KMS-11 (cell line): ENCODE data around the gene RBFOX2.
"Not testable (repeated sequence)": the region's sequence is repeated elsewhere in the genome, so short reads cannot be mapped to it uniquely, and the experiment has no call there.

Experiments
- H2AFZ ChIP-seq: fragments of 200-600 bp; sonication (generic); 2 replicates; pipeline ENCODE4 v1.6.1; 2016; ENCODE audit warnings: antibody characterized with exemption, mixed run types, low read depth
- H3K27ac ChIP-seq: fragments of 200-600 bp; sonication (generic); 2 replicates; pipeline ENCODE4 v1.6.1; 2016; ENCODE audit warnings: mild to moderate bottlenecking, mixed run types
- H3K27me3 ChIP-seq: fragments of 200-600 bp; sonication (generic); 2 replicates; pipeline ENCODE4 v1.6.1; 2017; ENCODE audit warnings: mild to moderate bottlenecking, low read depth, mixed run types, moderate library complexity; ENCODE audit not compliant: insufficient read depth
- H3K36me3 ChIP-seq: fragments of 200-600 bp; sonication (generic); 2 replicates; pipeline ENCODE4 v1.6.1; 2017; ENCODE audit warnings: mild to moderate bottlenecking, mixed run types; ENCODE audit not compliant: insufficient read depth
- H3K4me1 ChIP-seq: fragments of 200-600 bp; sonication (generic); 2 replicates; pipeline ENCODE4 v1.6.1; 2016; ENCODE audit warnings: mild to moderate bottlenecking, low read depth, mixed run types; ENCODE audit not compliant: poor library complexity, severe bottlenecking
- H3K4me2 ChIP-seq: fragments of 200-600 bp; sonication (generic); 2 replicates; pipeline ENCODE4 v1.7.0; 2016; ENCODE audit warnings: mild to moderate bottlenecking, mixed run types
- H3K4me3 ChIP-seq: fragments of 200-600 bp; sonication (generic); IDR thresholded peaks from 2 replicates; pipeline ENCODE4 v1.6.1; 2017; ENCODE audit warnings: low read depth, low read length, mixed read lengths; ENCODE audit not compliant: insufficient read depth
- H3K79me2 ChIP-seq: fragments of 200-600 bp; sonication (generic); 2 replicates; pipeline ENCODE4 v1.6.1; 2016; ENCODE audit warnings: low read depth, mixed run types; ENCODE audit not compliant: insufficient read depth
- H3K9ac ChIP-seq: fragments of 200-600 bp; sonication (generic); 2 replicates; pipeline ENCODE4 v1.6.1; 2016; ENCODE audit warnings: mild to moderate bottlenecking, mixed run types
- H4K20me1 ChIP-seq: fragments of 200-600 bp; sonication (generic); 2 replicates; pipeline ENCODE4 v1.6.1; 2016; ENCODE audit warnings: mild to moderate bottlenecking, mixed run types; ENCODE audit not compliant: insufficient read depth
- CTCF ChIP-seq: fragments of 200-600 bp; sonication (generic); conservative IDR thresholded peaks from 2 replicates; pipeline ENCODE4 v1.6.1; 2017; ENCODE audit warnings: low read depth, mild to moderate bottlenecking, antibody characterized with exemption, low read length, moderate library complexity, mixed read lengths

RBFOX2 gene

GRCh38 chr22:36049678-36049997 is 21.0 kb upstream of the RBFOX2 start:
- Histone ChIP-seq H3K4me1 (peaks cover 5% of the 10 kb centered on the region), H3K27ac (no peak overlapping the region), H3K9ac (no peak overlapping the region), H3K36me3 (no peaks in the 10 kb centered on the region), H3K79me2 (no peaks in the 10 kb centered on the region), H3K4me3 (no peak overlapping the region), H2AFZ (no peak overlapping the region), H3K4me2 (no peak overlapping the region), H3K27me3 (no peaks in the 10 kb centered on the region), H4K20me1 (no peaks in the 10 kb centered on the region)
- no peak for TF ChIP-seq CTCF

DNA sequence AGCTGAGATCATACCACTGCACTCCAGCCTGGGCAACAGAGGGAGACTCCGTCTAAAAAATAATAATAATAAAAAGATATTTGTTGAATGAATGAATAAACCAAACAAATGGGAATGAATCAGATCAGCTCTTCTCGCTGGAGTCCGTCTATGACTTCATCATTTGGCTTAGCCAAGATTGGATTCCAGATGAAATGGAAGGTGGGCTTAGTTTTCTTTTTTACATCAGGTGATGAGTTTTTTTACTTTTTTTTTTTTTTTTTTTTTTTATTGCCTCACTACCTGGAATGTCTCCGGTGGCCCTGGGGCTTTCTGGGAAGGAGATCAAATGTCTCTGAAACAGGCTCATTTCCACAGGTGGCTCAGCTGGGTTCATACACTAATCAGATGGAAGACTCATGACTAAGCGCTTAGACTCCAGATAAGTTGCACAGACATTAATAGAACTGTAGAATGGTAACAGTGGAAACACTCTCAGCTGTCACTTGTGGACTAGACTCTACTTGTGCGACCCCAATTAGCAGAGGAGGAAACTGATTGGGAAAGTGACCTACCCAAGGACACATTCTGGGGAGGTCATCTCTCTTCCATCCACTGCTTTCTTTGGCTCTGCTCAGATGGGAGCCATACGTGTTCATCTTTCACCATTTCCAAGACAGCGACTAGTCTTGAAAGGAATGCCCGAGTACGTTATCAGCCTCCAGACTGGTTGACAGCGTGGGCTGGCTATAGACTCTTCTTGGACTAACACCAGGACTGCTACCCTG is 20.5 kb upstream of the RBFOX2 start:
- Histone ChIP-seq H3K27ac (no peak overlapping the region), H2AFZ (no peak overlapping the region), H3K4me1 (peaks cover 5% of the 10 kb centered on the region)

GRCh38 chr22:36044517-36044916 is 15.9 kb upstream of the RBFOX2 start:
- not testable (repeated sequence) for H3K27ac ChIP-seq, H3K4me1 ChIP-seq, H3K36me3 ChIP-seq, H3K27me3 ChIP-seq, H3K4me3 ChIP-seq, H2AFZ ChIP-seq, H3K79me2 ChIP-seq, H3K9ac ChIP-seq, H4K20me1 ChIP-seq, H3K4me2 ChIP-seq

More for the DNA sequence above, 20.5 kb upstream of the RBFOX2 start:
- no peaks in the 10 kb centered on the region for H3K27me3 ChIP-seq
- no peaks in the 10 kb centered on the region for H4K20me1 ChIP-seq
- no peaks in the 10 kb centered on the region for H3K79me2 ChIP-seq
- H3K4me3 ChIP-seq = no peak overlapping the region
- no peak overlapping the region for H3K9ac ChIP-seq
- no peak for TF ChIP-seq CTCF
- no peak overlapping the region for H3K4me2 ChIP-seq
- no peaks in the 10 kb centered on the region for H3K36me3 ChIP-seq

GRCh38 chr22:36042240-36042639 is 13.6 kb upstream of the RBFOX2 start:
- no peak for TF ChIP-seq CTCF
- H3K4me2 ChIP-seq = no peak overlapping the region
- no peak overlapping the region for H3K9ac ChIP-seq
- H3K79me2 ChIP-seq = no peaks in the 10 kb centered on the region
- no peak overlapping the region for H3K27ac ChIP-seq
- H2AFZ ChIP-seq = no peak overlapping the region
- no peak overlapping the region for H3K4me3 ChIP-seq
- H3K4me1 ChIP-seq = no peaks in the 10 kb centered on the region
- no peaks in the 10 kb centered on the region for H3K27me3 ChIP-seq
- H4K20me1 ChIP-seq = no peaks in the 10 kb centered on the region
- H3K36me3 ChIP-seq = no peaks in the 10 kb centered on the region

DNA sequence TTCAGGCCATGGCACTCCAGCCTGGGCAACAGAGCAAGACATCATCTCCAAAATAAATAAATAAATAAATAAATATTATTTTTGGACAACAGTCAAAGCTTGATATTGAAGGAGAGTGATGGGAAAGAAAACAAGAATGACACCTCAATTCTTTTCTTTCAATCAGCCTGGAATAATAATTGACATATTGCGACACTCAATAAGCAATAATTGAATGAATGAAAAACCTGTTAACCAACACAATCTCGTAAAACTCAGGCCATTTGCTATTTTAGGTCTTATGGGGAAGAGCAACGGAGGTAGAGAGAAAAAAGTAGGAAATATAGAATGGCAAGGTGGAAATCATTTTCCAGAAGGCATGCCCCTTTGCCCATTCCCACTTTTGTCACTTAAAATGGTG is 10.5 kb upstream of the RBFOX2 start:
- Histone ChIP-seq H4K20me1 (no peaks in the 10 kb centered on the region), H3K27ac (no peak overlapping the region), H3K9ac (no peak overlapping the region), H3K4me2 (no peak overlapping the region), H3K79me2 (no peaks in the 10 kb centered on the region), H2AFZ (no peak overlapping the region), H3K36me3 (no peaks in the 10 kb centered on the region), H3K4me1 (no peaks in the 10 kb centered on the region), H3K4me3 (no peak overlapping the region), H3K27me3 (no peaks in the 10 kb centered on the region)
- no peak for TF ChIP-seq CTCF
